Testis (tissue), 2 donors: ENCODE results near the gene RER1.

ENCODE experiments used
- POLR2A ChIP-seq: fragments of 450-650 bp; IDR thresholded peaks from one replicate; pipeline ENCODE4 v1.6.1; 2017; ENCODE audit warnings: antibody characterized with exemption, mild to moderate bottlenecking, moderate library complexity
- TF ChIP-seq, protein P1 (sequence below), 3 experiments: fragments of 450-650 bp in 2 of 3; fragments of 200-600 bp in 1 of 3; sonication (generic) in 1 of 3; IDR thresholded peaks; one replicate each; pipeline ENCODE4 v1.5.1; 2016 to 2019; ENCODE audit warnings: antibody characterized with exemption in 3 of 3, mild to moderate bottlenecking in 2 of 3, moderate library complexity in 1 of 3

DNA sequence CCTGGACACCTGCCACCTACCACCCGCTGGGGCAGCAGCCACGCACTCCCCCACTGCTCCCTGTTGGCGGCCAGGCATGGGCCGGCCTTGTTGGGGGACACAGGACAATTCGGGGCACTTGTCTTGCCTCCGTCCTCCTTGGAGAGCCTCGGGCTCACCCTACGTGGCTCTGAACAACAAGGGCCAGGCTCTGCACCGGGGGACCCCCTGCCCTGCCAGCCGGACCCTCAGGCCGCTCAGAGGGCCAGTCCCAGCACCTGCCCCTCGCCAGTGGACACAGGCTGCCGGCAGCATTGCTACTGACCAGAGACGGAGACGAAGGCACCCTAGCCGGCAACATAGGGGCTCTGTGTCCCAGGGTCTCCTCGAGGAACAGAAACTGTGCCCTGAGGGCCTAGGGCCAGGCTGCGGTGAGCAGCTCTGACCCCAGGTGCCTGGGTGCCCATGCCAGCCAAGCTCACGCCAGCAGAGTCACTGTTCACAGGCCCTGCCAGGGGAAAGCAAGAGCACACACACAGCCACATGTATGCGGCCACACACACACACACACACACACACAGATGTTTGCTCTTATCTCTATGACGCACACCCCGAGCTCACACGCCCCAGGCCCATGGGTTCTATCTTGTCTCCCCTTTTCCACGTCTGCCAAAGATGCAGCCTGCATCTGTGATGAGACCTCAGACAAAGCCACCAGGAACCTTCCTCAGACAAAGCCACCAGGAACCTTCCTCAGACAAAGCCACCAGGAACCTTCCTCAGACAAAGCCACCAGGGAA is 46.2 kb upstream of the RER1 start:
- no peak for TF ChIP-seq POLR2A
- TF ChIP-seq, protein P1, sequence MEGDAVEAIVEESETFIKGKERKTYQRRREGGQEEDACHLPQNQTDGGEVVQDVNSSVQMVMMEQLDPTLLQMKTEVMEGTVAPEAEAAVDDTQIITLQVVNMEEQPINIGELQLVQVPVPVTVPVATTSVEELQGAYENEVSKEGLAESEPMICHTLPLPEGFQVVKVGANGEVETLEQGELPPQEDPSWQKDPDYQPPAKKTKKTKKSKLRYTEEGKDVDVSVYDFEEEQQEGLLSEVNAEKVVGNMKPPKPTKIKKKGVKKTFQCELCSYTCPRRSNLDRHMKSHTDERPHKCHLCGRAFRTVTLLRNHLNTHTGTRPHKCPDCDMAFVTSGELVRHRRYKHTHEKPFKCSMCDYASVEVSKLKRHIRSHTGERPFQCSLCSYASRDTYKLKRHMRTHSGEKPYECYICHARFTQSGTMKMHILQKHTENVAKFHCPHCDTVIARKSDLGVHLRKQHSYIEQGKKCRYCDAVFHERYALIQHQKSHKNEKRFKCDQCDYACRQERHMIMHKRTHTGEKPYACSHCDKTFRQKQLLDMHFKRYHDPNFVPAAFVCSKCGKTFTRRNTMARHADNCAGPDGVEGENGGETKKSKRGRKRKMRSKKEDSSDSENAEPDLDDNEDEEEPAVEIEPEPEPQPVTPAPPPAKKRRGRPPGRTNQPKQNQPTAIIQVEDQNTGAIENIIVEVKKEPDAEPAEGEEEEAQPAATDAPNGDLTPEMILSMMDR (IDR thresholded peaks at IDR 0.05): no peak
